MCF 10A (cell line): ENCODE measurements around the gene EIF2S2. TPM values are rescaled to one million over a fixed set of nuclear protein-coding genes. Genes with fewer than 3 reads are reported as not detected.

ENCODE experiments used
- BruUV-seq: library from RNA; stranded (reverse); fragments of 400-500 nt; replicated peaks from 2 replicates; lab custom pipeline; 2021; lab: Mats Ljungman, UMichigan
- CTCF ChIA-PET: fragments of 300-600 bp; sonication (Branson Sonifier 250); formaldehyde crosslinking; extraction: SDS; loops from one replicate; lab custom pipeline; 2021; ENCODE audit warnings: antibody characterized with exemption, inconsistent platforms; lab: Yijun Ruan, JAX
- POLR2A ChIA-PET: fragments of 300-600, 350-650 bp; sonication (Branson Sonifier 250); formaldehyde crosslinking; extraction: SDS; loops from one replicate; lab custom pipeline; 2020; ENCODE audit warnings: antibody characterized with exemption, inconsistent platforms; lab: Yijun Ruan, JAX
- DNase-seq: peaks from one replicate; pipeline ENCODE4 v3.0.0-alpha.2; 2018; ENCODE audit not compliant: unreplicated experiment
- H3K27ac Mint-ChIP-seq: one replicate; pipeline ENCODE4 v1.8.0; 2022; ENCODE audit warnings: mild to moderate bottlenecking, low read depth, mixed read lengths; ENCODE audit not compliant: unreplicated experiment
- H3K27me3 Mint-ChIP-seq: one replicate; pipeline ENCODE4 v1.8.0; 2022; ENCODE audit warnings: mixed read lengths; ENCODE audit not compliant: insufficient read depth, unreplicated experiment
- H3K36me3 Mint-ChIP-seq: one replicate; pipeline ENCODE4 v1.8.0; 2022; ENCODE audit warnings: mild to moderate bottlenecking, moderate library complexity, mixed read lengths; ENCODE audit not compliant: insufficient read depth, unreplicated experiment
- H3K4me1 Mint-ChIP-seq: one replicate; pipeline ENCODE4 v1.8.0; 2022; ENCODE audit warnings: mixed read lengths; ENCODE audit not compliant: insufficient read depth, unreplicated experiment
- H3K4me3 Mint-ChIP-seq: one replicate; pipeline ENCODE4 v1.8.0; 2022; ENCODE audit warnings: mild to moderate bottlenecking, moderate library complexity, mixed read lengths; ENCODE audit not compliant: unreplicated experiment
- H3K9me3 Mint-ChIP-seq: one replicate; pipeline ENCODE4 v1.8.0; 2022; ENCODE audit warnings: mixed read lengths; ENCODE audit not compliant: unreplicated experiment
- CTCF ChIP-seq: fragments of 200-600 bp; IDR thresholded peaks from one replicate; pipeline ENCODE4 v1.8.0; 2022; ENCODE audit warnings: antibody characterized with exemption, mild to moderate bottlenecking; ENCODE audit not compliant: unreplicated experiment
- intact Hi-C: fragments of 100-400 bp; cut with micrococcal nuclease; formaldehyde crosslinking; loops from 2 replicates; pipeline ENCODE4 v1.14.1; 2022
- total RNA-seq: library from RNA; stranded (reverse); gene quantifications from 2 replicates; pipeline ENCODE4 v1.2.3, GENCODE V29; 2022

EIF2S2 gene
- total RNA-seq, 1 experiment from 2014 or later, result 191 TPM

- no peaks in the 10 kb centered on the region for H3K27me3 Mint-ChIP-seq
- peak overlapping the region; percentile 91 for H3K4me3 Mint-ChIP-seq
- BruUV-seq, result no TSS peak
- H3K9me3 Mint-ChIP-seq, result no peaks in the 10 kb centered on the region
- POLR2A ChIA-PET, result interaction anchor here (0.6 to 2.8 kb wide), 2 partner anchors 27 to 730 kb away, joined by 3 to 16 read pairs; no protein-coding TSS in a partner anchor
- H3K27ac Mint-ChIP-seq, result peak overlapping the region; percentile 98
- intact Hi-C loops, result no loop called here
- TF ChIP-seq CTCF, result no peak
- H3K36me3 Mint-ChIP-seq, result peaks cover 51% of the 10 kb centered on the region
- H3K4me1 Mint-ChIP-seq, result peaks cover 46% of the 10 kb centered on the region
- CTCF ChIA-PET, result interaction anchor here (0.6 to 3.2 kb wide), 5 partner anchors 10 to 544 kb away, joined by 3 to 15 read pairs (median 4); no protein-coding TSS in a partner anchor
- no peak for DNase-seq
These were observed 1.9 kb downstream of the EIF2S2 start for GRCh38 chr20:34110025-34110744.

GRCh38 chr20:34109442-34109841 lies 2.6 kb downstream of the EIF2S2 start:
- H3K27ac Mint-ChIP-seq, result peak overlapping the region; percentile 19
- DNase-seq, result no peak
- H3K4me1 Mint-ChIP-seq, result peaks cover 50% of the 10 kb centered on the region
- peak overlapping the region; percentile 91 for H3K4me3 Mint-ChIP-seq
- no TSS peak for BruUV-seq
- peaks cover 59% of the 10 kb centered on the region for H3K36me3 Mint-ChIP-seq
- no peaks in the 10 kb centered on the region for H3K27me3 Mint-ChIP-seq
- ChIA-PET POLR2A (interaction anchor here (0.6 to 2.8 kb wide), 8 partner anchors 15 to 779 kb away, joined by 3 to 16 read pairs (median 6); partner anchors contain the start of gene RALY), CTCF (interaction anchor here (0.6 to 3.2 kb wide), 7 partner anchors 9 to 543 kb away, joined by 3 to 15 read pairs (median 4); no protein-coding TSS in a partner anchor)
- no peak for TF ChIP-seq CTCF
- intact Hi-C loops, result no loop called here
- H3K9me3 Mint-ChIP-seq, result no peaks in the 10 kb centered on the region

- Mint-ChIP-seq H3K9me3 (no peaks in the 10 kb centered on the region), H3K4me1 (peaks cover 55% of the 10 kb centered on the region), H3K36me3 (peaks cover 66% of the 10 kb centered on the region), H3K27me3 (no peaks in the 10 kb centered on the region), H3K27ac (peak overlapping the region; percentile 19), H3K4me3 (no peak overlapping the region)
- BruUV-seq, result no TSS peak
- intact Hi-C loops, result no loop called here
- POLR2A ChIA-PET, result interaction anchor here (0.6 to 2.8 kb wide), 13 partner anchors 9 to 780 kb away, joined by 3 to 16 read pairs (median 4); partner anchors contain the start of gene RALY
- no peak for DNase-seq
- TF ChIP-seq CTCF, result no peak
- CTCF ChIA-PET, result interaction anchor here (0.6 to 3.2 kb wide), 10 partner anchors 8 to 709 kb away, joined by 3 to 15 read pairs (median 4); no protein-coding TSS in a partner anchor
These were observed 3.3 kb downstream of the EIF2S2 start for GRCh38 chr20:34108616-34109174.
